Tibial nerve (tissue), 4 donors: ENCODE measurements around the gene C9.

Experiments
- CTCF ChIP-seq, 5 experiments: fragments of 200-600 bp in 3 of 5; fragments of 450-650 bp in 2 of 5; sonication (generic) in 3 of 5; IDR thresholded peaks; one replicate each; pipeline ENCODE4 v1.5.1; 2016 to 2019; ENCODE audit warnings: antibody characterized with exemption in 5 of 5, mild to moderate bottlenecking in 3 of 5, moderate library complexity in 2 of 5
- EP300 ChIP-seq, 2 donors: sonication (generic); formaldehyde crosslinking; IDR thresholded peaks; one replicate each; pipeline ENCODE4 v1.6.1; 2017; ENCODE audit warnings: antibody characterized with exemption in 2 of 2, mild to moderate bottlenecking in 1 of 2
- POLR2A ChIP-seq, 2 donors: fragments of 450-650 bp; IDR thresholded peaks; one replicate each; pipeline ENCODE4 v1.6.1; 2017; ENCODE audit warnings: antibody characterized with exemption in 2 of 2, mild to moderate bottlenecking in 2 of 2, moderate library complexity in 2 of 2

GRCh38 chr5:39396843-39397242, 32.5 kb upstream of the C9 start:
- TF ChIP-seq CTCF (IDR thresholded peaks at IDR 0.05) (no peak), POLR2A (IDR thresholded peaks at IDR 0.05) (no peak), EP300 (IDR thresholded peaks at IDR 0.05) (no peak)
